Measurements from ENCODE around the gene PEX14. TPM values are rescaled to one million over a fixed set of nuclear protein-coding genes. Genes with fewer than 3 reads are reported as not detected.

The PEX14 gene
- polyA plus RNA-seq, 1 donor (not counting 4 experiments of a cell fraction or from before 2014, with no cell fraction given): 8.4 TPM

DNA sequence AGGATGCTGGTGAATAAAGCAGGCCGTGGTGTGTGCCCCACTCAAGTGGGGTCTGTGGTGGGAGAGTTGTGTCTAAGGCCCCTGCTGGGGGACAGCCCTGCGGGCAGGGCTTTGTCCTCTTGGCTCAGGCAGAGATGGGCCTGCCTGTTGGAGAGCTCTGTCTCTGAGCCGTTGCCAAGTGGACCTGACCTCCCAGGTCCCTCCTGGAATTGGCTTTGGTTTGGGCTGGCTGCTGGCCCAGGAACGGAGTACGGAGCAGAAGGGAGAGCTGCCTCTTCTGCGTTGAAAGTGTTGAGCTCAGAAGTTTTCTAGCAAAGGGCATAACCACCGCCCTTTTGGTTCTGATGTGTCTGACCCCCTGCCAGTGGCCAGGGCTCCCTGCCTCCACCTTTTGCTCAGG lies 153.9 kb downstream of the PEX14 start:
- H3K9me3 ChIP-seq (ENCODE audit: control insufficient read depth, low read depth, low read length): no peaks in the 10 kb centered on the region
- H2AFZ ChIP-seq (ENCODE audit: control insufficient read depth, low read length): no peak overlapping the region
- no peak overlapping the region for H3K27ac ChIP-seq (ENCODE audit: control insufficient read depth, insufficient read depth, low read length)
- no peaks in the 10 kb centered on the region for H3K27me3 ChIP-seq (ENCODE audit: control insufficient read depth, extremely low read depth, insufficient read depth, low read length)
- H3K36me3 ChIP-seq (ENCODE audit: control insufficient read depth in 2 of 2, extremely low read depth in 1 of 2, insufficient read depth in 2 of 2, low read length in 2 of 2): peaks cover 2 to 9% of the 10 kb centered on the region in 2 experiments
- no peak for DNase-seq (ENCODE audit: low read depth, low spot score)
- dilution Hi-C loops (cut with MboI; ENCODE audit: extremely low pct_ligation_motif_present, low sequenced_read_pairs): no loop called here
- H3K9me1 ChIP-seq (ENCODE audit: control insufficient read depth, extremely low read depth, insufficient read depth, low read length): no peaks in the 10 kb centered on the region
- H3K4me2 ChIP-seq (ENCODE audit: control insufficient read depth, extremely low read depth, insufficient read depth, low read depth, low read length): no peak overlapping the region
- no peaks in the 10 kb centered on the region for H4K20me1 ChIP-seq (ENCODE audit: control insufficient read depth, extremely low read depth, insufficient read depth, low read length)
- no peak overlapping the region for H3K9ac ChIP-seq (ENCODE audit: control insufficient read depth, extremely low read depth, insufficient read depth, low read length)
- no peak for FAIRE-seq
- no peaks in the 10 kb centered on the region for H3K4me1 ChIP-seq (ENCODE audit: control insufficient read depth, extremely low read depth, insufficient read depth, low read length)
- no peaks in the 10 kb centered on the region for H3K79me2 ChIP-seq (ENCODE audit: control insufficient read depth, insufficient read depth, low read length)
- H3K4me3 ChIP-seq (ENCODE audit: control insufficient read depth in 2 of 3, extremely low read depth in 1 of 3, insufficient read depth in 2 of 3, low read depth in 1 of 3, low read length in 3 of 3): no peak overlapping the region
- TF ChIP-seq EZH2 (IDR thresholded peaks at IDR 0.05; ENCODE audit: low read length): no peak
- TF ChIP-seq, protein P1, sequence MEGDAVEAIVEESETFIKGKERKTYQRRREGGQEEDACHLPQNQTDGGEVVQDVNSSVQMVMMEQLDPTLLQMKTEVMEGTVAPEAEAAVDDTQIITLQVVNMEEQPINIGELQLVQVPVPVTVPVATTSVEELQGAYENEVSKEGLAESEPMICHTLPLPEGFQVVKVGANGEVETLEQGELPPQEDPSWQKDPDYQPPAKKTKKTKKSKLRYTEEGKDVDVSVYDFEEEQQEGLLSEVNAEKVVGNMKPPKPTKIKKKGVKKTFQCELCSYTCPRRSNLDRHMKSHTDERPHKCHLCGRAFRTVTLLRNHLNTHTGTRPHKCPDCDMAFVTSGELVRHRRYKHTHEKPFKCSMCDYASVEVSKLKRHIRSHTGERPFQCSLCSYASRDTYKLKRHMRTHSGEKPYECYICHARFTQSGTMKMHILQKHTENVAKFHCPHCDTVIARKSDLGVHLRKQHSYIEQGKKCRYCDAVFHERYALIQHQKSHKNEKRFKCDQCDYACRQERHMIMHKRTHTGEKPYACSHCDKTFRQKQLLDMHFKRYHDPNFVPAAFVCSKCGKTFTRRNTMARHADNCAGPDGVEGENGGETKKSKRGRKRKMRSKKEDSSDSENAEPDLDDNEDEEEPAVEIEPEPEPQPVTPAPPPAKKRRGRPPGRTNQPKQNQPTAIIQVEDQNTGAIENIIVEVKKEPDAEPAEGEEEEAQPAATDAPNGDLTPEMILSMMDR (optimal IDR thresholded peaks at IDR 0.05 in 1 of 3, IDR thresholded peaks at IDR 0.05 in 1 of 3, conservative IDR thresholded peaks at IDR 0.05 in 1 of 3; ENCODE audit: extremely low read depth in 1 of 3, insufficient read depth in 2 of 3, low read length in 3 of 3): no peak

DNA sequence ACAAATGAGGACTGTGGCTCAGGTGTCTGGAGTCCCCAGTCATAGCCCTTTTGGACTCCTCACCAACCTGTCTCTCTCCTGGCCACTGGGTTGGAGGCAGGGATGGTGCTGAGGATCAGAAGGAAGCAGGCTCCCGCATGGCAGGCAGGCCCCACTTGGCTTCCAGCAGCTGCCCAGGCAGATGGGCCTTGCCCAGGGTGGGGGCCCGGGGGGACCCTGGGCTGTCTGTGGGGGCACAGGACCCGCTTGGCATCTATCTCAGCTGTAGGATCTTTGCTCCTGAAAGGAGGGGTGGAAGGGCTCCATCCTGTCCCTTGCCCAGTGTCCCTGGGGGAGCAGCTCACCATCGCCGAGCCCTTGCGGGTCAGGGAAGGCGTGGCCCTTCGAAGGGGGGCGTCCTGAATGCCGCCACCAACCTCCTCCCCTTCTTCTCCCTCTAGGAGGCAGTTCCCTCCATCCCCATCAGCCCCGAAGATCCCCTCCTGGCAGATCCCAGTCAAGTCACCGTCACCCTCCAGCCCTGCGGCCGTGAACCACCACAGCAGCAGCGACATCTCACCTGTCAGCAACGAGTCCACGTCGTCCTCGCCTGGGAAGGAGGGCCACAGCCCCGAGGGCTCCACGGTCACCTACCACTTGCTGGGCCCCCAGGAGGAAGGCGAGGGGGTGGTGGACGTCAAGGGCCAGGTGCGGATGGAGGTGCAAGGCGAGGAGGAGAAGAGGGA lies 154.5 kb downstream of the PEX14 start:
- no peak overlapping the region for H3K4me3 ChIP-seq (ENCODE audit: control insufficient read depth in 2 of 3, extremely low read depth in 1 of 3, insufficient read depth in 2 of 3, low read depth in 1 of 3, low read length in 3 of 3)
- no peaks in the 10 kb centered on the region for H3K79me2 ChIP-seq (ENCODE audit: control insufficient read depth, insufficient read depth, low read length)
- FAIRE-seq (no peak), DNase-seq (ENCODE audit: low read depth, low spot score) (no peak)
- no peaks in the 10 kb centered on the region for H3K9me1 ChIP-seq (ENCODE audit: control insufficient read depth, extremely low read depth, insufficient read depth, low read length)
- no peaks in the 10 kb centered on the region for H3K9me3 ChIP-seq (ENCODE audit: control insufficient read depth, low read depth, low read length)
- no peak overlapping the region for H3K9ac ChIP-seq (ENCODE audit: control insufficient read depth, extremely low read depth, insufficient read depth, low read length)
- H3K4me2 ChIP-seq (ENCODE audit: control insufficient read depth, extremely low read depth, insufficient read depth, low read depth, low read length): no peak overlapping the region
- peaks cover 0 to 6% of the 10 kb centered on the region in 2 experiments for H3K36me3 ChIP-seq (ENCODE audit: control insufficient read depth in 2 of 2, extremely low read depth in 1 of 2, insufficient read depth in 2 of 2, low read length in 2 of 2)
- no peak for TF ChIP-seq EZH2 (IDR thresholded peaks at IDR 0.05; ENCODE audit: low read length)
- TF ChIP-seq, protein P1 (optimal IDR thresholded peaks at IDR 0.05 in 1 of 3, IDR thresholded peaks at IDR 0.05 in 1 of 3, conservative IDR thresholded peaks at IDR 0.05 in 1 of 3; ENCODE audit: extremely low read depth in 1 of 3, insufficient read depth in 2 of 3, low read length in 3 of 3): no peak
- H3K27ac ChIP-seq (ENCODE audit: control insufficient read depth, insufficient read depth, low read length): no peak overlapping the region
- H3K4me1 ChIP-seq (ENCODE audit: control insufficient read depth, extremely low read depth, insufficient read depth, low read length): peaks cover 5% of the 10 kb centered on the region
- H4K20me1 ChIP-seq (ENCODE audit: control insufficient read depth, extremely low read depth, insufficient read depth, low read length): no peaks in the 10 kb centered on the region
- dilution Hi-C loops (cut with MboI; ENCODE audit: extremely low pct_ligation_motif_present, low sequenced_read_pairs): no loop called here
- H2AFZ ChIP-seq (ENCODE audit: control insufficient read depth, low read length): no peak overlapping the region
- no peaks in the 10 kb centered on the region for H3K27me3 ChIP-seq (ENCODE audit: control insufficient read depth, extremely low read depth, insufficient read depth, low read length)

Data from keratinocyte (primary cell).